ENCODE data around the gene IGFBP1.

GRCh38 chr7:45878457-45879144 is 9.7 kb upstream of the IGFBP1 start:
- TF ChIP-seq CTCF (IDR thresholded peaks at IDR 0.05) (no peak), POLR2A (IDR thresholded peaks at IDR 0.05) (no peak)
